HG03135 (cell line): ENCODE data around the gene MKX.
"Not testable (repeated sequence)": the region's sequence is repeated elsewhere in the genome, so short reads cannot be mapped to it uniquely, and the experiment has no call there.

Experiments used
- ATAC-seq: cut with Tn5 transposase; IDR thresholded peaks from one replicate; pipeline ENCODE4 v1.9.1; 2021; ENCODE audit warnings: mild to moderate bottlenecking, moderate library complexity; ENCODE audit not compliant: unreplicated experiment

Gene MKX

DNA sequence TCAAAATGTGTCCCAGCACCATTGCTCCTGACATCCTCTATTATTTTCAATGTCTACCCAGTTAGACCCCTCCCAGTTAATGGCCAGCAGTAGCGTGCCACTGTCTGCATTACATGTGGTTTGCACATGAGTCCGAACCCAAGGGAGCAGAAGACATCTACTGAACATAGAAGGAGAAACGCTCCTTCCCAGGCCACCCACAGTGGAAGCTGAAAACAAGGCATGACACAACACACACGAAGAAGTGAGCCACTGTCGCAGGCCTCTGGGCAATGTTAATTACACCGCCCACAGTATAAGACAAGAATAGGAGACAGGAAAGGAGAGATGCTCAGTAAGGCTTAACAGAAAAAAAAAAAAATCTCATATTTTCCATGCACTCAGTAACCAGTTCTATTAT lies 50.5 kb downstream of the MKX start:
- no peak for ATAC-seq

GRCh38 chr10:27692663-27693062 lies 53.0 kb downstream of the MKX start:
- ATAC-seq: no peak

DNA sequence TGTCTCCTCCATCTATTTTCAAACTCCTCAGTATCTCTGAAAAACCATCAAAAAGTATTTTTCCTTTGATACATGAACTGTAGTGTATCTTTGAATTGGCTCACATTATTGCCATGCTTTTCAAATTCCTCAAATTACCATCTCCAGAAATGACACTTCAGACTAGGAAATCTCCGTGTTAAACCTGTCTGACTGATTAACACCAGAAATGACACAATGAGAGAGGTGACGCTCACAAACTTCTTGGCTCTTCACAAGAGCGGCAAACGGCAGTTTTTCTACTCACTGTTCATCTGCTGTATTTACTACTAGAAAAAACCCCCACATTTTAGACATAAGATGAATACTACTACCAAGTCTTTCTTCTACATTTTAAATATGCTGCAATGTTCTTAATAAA lies 56.6 kb downstream of the MKX start:
- no peak for ATAC-seq

DNA sequence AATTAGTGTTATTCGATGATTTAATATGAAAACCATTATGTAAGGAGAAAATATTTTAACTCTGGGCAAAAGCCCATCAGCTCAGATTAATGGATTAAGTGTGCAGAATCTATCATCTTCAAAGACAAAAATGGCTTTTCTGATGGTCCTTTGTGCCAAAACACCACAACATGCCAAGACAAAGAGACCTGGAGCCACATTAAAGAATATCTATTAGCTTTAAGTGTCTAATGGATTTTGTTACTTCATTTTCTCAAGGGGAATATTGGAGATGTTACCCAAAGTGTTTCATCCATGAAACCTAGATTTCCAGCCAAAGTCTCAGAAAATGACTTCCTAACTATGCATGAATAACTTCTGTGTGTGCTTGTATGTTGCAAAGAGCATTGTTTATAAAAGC lies 57.3 kb downstream of the MKX start:
- ATAC-seq: no peak

- no peak for ATAC-seq
These were observed 57.9 kb downstream of the MKX start for GRCh38 chr10:27687743-27688142.

- no peak for ATAC-seq
These were observed 58.3 kb downstream of the MKX start for GRCh38 chr10:27687326-27687725.

DNA sequence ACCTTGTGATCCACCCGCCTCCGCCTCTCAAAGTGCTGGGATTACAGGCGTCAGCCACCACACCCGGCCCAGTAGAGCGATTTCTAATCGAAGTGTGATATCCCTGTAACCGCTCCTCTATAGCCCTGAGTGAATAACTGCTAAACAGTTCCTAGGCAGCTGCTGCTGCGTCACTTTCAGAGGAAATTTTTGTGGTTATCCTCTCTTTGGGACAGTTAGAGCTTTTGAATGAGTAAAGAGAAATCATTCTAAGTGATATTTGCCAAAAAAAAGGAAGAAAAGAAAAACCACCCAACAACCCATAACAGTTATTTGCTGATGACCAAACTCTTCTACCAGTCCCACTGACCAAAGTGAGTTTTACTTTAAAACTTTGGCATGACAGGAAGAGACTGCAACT lies 59.9 kb downstream of the MKX start:
- no peak for ATAC-seq

DNA sequence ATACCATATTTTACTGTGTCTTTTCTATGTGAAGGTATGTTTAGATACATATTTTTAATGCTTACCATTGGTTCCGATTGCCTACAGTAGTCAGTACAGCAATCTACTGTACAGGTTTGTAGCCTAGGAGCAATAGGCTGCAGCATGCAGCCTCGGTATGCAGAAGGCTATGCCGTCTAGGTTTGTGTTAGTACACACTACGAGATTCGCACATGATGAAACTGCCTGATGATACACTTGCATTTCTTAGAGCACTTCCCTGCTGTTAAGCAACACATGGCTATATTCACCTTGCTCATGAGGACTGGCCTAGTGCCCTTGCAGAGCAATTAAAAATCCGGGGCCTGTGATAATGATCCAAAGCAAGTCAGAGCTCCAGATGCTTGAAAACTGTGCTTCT lies 62.4 kb downstream of the MKX start:
- ATAC-seq: no peak

- not testable (repeated sequence) for ATAC-seq
These were observed 63.8 kb downstream of the MKX start for GRCh38 chr10:27681795-27682194.

- ATAC-seq: no peak
These were observed 64.7 kb downstream of the MKX start for GRCh38 chr10:27680691-27681605.

- ATAC-seq: no peak
These were observed 65.5 kb downstream of the MKX start for GRCh38 chr10:27680006-27680557.

GRCh38 chr10:27679369-27679912 lies 66.2 kb downstream of the MKX start:
- ATAC-seq: no peak

GRCh38 chr10:27678166-27678565 lies 67.5 kb downstream of the MKX start:
- no peak for ATAC-seq

GRCh38 chr10:27673065-27673464 lies 72.6 kb downstream of the MKX start:
- ATAC-seq: no peak

- ATAC-seq: no peak
These were observed 73.8 kb downstream of the MKX start for GRCh38 chr10:27671821-27672220.

DNA sequence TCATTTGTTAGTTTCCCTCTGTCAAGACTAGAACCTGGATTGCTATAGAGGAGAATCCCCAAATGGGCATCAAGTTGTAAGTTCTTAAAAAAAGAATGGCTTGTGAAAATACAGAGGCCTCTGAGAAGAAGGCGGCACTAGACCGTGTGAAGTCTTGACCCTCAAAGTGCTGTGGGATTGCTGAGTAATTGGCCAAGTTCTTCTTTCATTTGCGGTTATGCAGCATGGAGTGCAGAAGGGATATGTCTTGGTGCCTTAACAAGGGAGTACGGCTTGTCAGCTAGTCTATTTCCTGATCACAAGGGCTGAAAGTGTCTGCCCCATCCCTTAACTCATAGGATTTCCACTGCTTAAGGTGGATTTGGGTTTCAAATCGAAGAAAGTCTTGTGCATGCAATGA lies 81.2 kb downstream of the MKX start:
- no peak for ATAC-seq

- ATAC-seq: no peak
These were observed 82.0 kb downstream of the MKX start for GRCh38 chr10:27663621-27664020.

GRCh38 chr10:27661514-27662286 lies 83.9 kb downstream of the MKX start:
- no peak for ATAC-seq

GRCh38 chr10:27660711-27661110 lies 84.9 kb downstream of the MKX start:
- ATAC-seq: no peak

- ATAC-seq: no peak
These were observed 85.4 kb downstream of the MKX start for GRCh38 chr10:27660268-27660667.

GRCh38 chr10:27659786-27660185 lies 85.8 kb downstream of the MKX start:
- ATAC-seq: no peak

DNA sequence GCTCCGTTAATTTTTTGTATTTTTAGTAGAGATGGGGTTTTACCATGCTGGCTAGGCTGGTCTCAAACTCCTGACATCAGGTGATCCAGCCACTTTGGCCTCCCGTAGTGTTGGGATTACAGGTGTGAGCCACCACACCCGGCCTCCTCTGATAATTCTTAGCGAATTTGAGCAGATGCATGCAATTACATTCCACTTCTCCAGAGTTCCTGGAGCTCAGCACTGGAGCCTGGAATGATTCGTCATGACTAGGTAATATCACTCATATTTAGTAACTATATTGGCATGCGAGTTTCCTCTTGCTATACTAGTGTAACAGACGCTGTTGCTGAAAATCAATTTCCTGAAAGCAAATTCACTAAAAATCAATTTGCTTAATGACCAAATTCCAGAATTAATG lies 86.8 kb downstream of the MKX start:
- ATAC-seq: no peak
